Body of pancreas (tissue), 4 donors: ENCODE results near the gene CDC42SE2. TPM values are rescaled to one million over a fixed set of nuclear protein-coding genes. Genes with fewer than 3 reads are reported as not detected.

ENCODE experiments used
- ATAC-seq: fragments of 150-250 bp; one replicate; pipeline ENCODE4 v1.9.1; 2016
- DNase-seq, 4 donors: peaks; one replicate each; pipeline ENCODE4 v3.0.0-alpha.2; 2019
- H3K27ac ChIP-seq, 4 donors: fragments of 200-600 bp; sonication (generic); 1 replicate in 3 of 4; 2 replicates in 1 of 4; pipeline versions ENCODE4 v1.5.1 to v1.6.1; 2016 to 2019; ENCODE audit warnings: mild to moderate bottlenecking in 1 of 4, mixed read lengths in 1 of 4, moderate library complexity in 1 of 4
- H3K27me3 ChIP-seq, 2 donors: fragments of 200-600 bp; sonication (generic); one replicate each; pipeline ENCODE4 v1.6.0; 2016; ENCODE audit warnings: mild to moderate bottlenecking in 1 of 2
- H3K36me3 ChIP-seq, 2 donors: fragments of 200-600 bp; sonication (generic); replicated peaks in 1 of 2; 2 replicates each; pipeline ENCODE4 v1.5.1; 2016; ENCODE audit warnings: low read depth in 2 of 2; ENCODE audit not compliant: insufficient read depth in 1 of 2
- H3K4me1 ChIP-seq: fragments of 200-600 bp; sonication (generic); one replicate; pipeline ENCODE4 v1.6.0; 2016
- H3K4me3 ChIP-seq, 2 donors: fragments of 200-600 bp; sonication (generic); 1 replicate in 1 of 2; 2 replicates in 1 of 2; pipeline ENCODE4 v1.5.1; 2016 to 2019
- H3K9me3 ChIP-seq, 3 donors: fragments of 200-600 bp; sonication (generic); 1 replicate in 2 of 3; 2 replicates in 1 of 3; pipeline ENCODE4 v1.5.1; 2016
- CTCF ChIP-seq, 7 experiments: fragments of 450-650 bp in 4 of 7; fragments of 200-600 bp in 3 of 7; sonication (generic) in 3 of 7; IDR thresholded peaks; one replicate each; pipeline ENCODE4 v1.5.1; 2016 to 2019; ENCODE audit warnings: antibody characterized with exemption in 7 of 7
- POLR2A ChIP-seq, 3 donors: fragments of 450-650 bp; IDR thresholded peaks; one replicate each; pipeline ENCODE4 v1.6.1; 2016; ENCODE audit warnings: antibody characterized with exemption in 3 of 3, mild to moderate bottlenecking in 2 of 3
- WGBS, 2 donors: methylation state at CpG; one replicate each; pipeline ENCODE4 v1.1.5; 2017; 5-methylcytosine and 5-hydroxymethylcytosine counted together
- intact Hi-C: fragments of 100-400 bp; cut with DNase I; formaldehyde crosslinking; loops from one replicate; pipeline ENCODE4 v1.15.1; 2023
- total RNA-seq, 2 donors: library from RNA; depleted of rRNA; stranded (reverse); fragments of >200 nt; gene quantifications; one replicate each; pipeline ENCODE4 v1.1.0, GENCODE V29; 2016

The CDC42SE2 gene
- total RNA-seq, 2 donors from 2014 or later = 23.4 to 33.5 TPM

GRCh38 chr5:131220566-131220965 is 43.3 kb upstream of the CDC42SE2 start:
- H3K36me3 ChIP-seq = no peaks in the 10 kb centered on the region
- H3K9me3 ChIP-seq = no peaks in the 10 kb centered on the region
- no peak overlapping the region for H3K27ac ChIP-seq
- intact Hi-C loops = no loop called here
- TF ChIP-seq POLR2A (IDR thresholded peaks at IDR 0.05) = no peak
- no peak for TF ChIP-seq CTCF (IDR thresholded peaks at IDR 0.05)
- no peak overlapping the region for H3K4me3 ChIP-seq
- WGBS, 2 donors = 86 to 87% methylated on average over 7 of the region's 7 CpGs
- ATAC-seq (no peak), DNase-seq (no peak)
- H3K4me1 ChIP-seq = no peaks in the 10 kb centered on the region
- no peaks in the 10 kb centered on the region for H3K27me3 ChIP-seq

- Histone ChIP-seq H3K27me3 (no peaks in the 10 kb centered on the region), H3K27ac (no peak overlapping the region), H3K36me3 (no peaks in the 10 kb centered on the region), H3K4me3 (no peak overlapping the region), H3K9me3 (no peaks in the 10 kb centered on the region), H3K4me1 (no peaks in the 10 kb centered on the region)
- WGBS, 2 donors = 81 to 86% methylated on average over 10 of the region's 10 CpGs
- DNase-seq = no peak
- no peak for ATAC-seq
- no peak for TF ChIP-seq CTCF (IDR thresholded peaks at IDR 0.05)
- intact Hi-C loops = no loop called here
Observed at GRCh38 chr5:131221008-131221703, 42.7 kb upstream of the CDC42SE2 start.

- Histone ChIP-seq H3K9me3 (no peaks in the 10 kb centered on the region), H3K4me3 (no peak overlapping the region), H3K27ac (no peak overlapping the region), H3K4me1 (no peaks in the 10 kb centered on the region), H3K36me3 (no peaks in the 10 kb centered on the region), H3K27me3 (no peaks in the 10 kb centered on the region)
- intact Hi-C loops = no loop called here
- TF ChIP-seq CTCF (IDR thresholded peaks at IDR 0.05) (no peak), POLR2A (IDR thresholded peaks at IDR 0.05) (no peak)
- no peak for ATAC-seq
- no peak for DNase-seq
Observed at GRCh38 chr5:131221888-131222287, 42.0 kb upstream of the CDC42SE2 start.

- no peaks in the 10 kb centered on the region for H3K9me3 ChIP-seq
- ATAC-seq (no peak), DNase-seq (no peak)
- no peaks in the 10 kb centered on the region for H3K4me1 ChIP-seq
- TF ChIP-seq POLR2A (IDR thresholded peaks at IDR 0.05) (no peak), CTCF (IDR thresholded peaks at IDR 0.05) (no peak)
- H3K36me3 ChIP-seq = no peaks in the 10 kb centered on the region
- no peaks in the 10 kb centered on the region for H3K27me3 ChIP-seq
- no peak overlapping the region for H3K27ac ChIP-seq
- no peak overlapping the region for H3K4me3 ChIP-seq
- intact Hi-C loops = no loop called here
Observed at GRCh38 chr5:131222731-131223130, 41.1 kb upstream of the CDC42SE2 start.

- Histone ChIP-seq H3K9me3 (no peaks in the 10 kb centered on the region), H3K27ac (no peak overlapping the region), H3K36me3 (no peaks in the 10 kb centered on the region), H3K27me3 (no peaks in the 10 kb centered on the region), H3K4me1 (no peaks in the 10 kb centered on the region), H3K4me3 (no peak overlapping the region)
- TF ChIP-seq CTCF (IDR thresholded peaks at IDR 0.05) = no peak
- TF ChIP-seq POLR2A (IDR thresholded peaks at IDR 0.05) = no peak
- 59 to 66% methylated on average over 2 of the region's 2 CpGs for WGBS, 2 donors
- DNase-seq = no peak
- intact Hi-C loops = no loop called here
- no peak for ATAC-seq
Observed at GRCh38 chr5:131223751-131224386, 40.0 kb upstream of the CDC42SE2 start.
